RWPE1 (cell line): ENCODE data around the gene NKX6-1.
A peak's percentile ranks its signal among the peaks of the same experiment; 100 is the strongest.

Source experiments
- CTCF ChIA-PET: fragments of 350-600 bp; sonication (Branson Sonifier 250); formaldehyde crosslinking; extraction: SDS; loops from one replicate; lab custom pipeline; 2021; lab: Yijun Ruan, JAX
- POLR2A ChIA-PET: fragments of 400-600 bp; formaldehyde crosslinking; extraction: SDS; loops from one replicate; lab custom pipeline; 2020; ENCODE audit warnings: antibody characterized with exemption; ENCODE audit not compliant: low non-redundant PET; lab: Yijun Ruan, JAX
- DNase-seq: peaks from one replicate; pipeline ENCODE4 v3.0.0; 2012; ENCODE audit warnings: low spot score
- H3K27ac ChIP-seq: fragments of 450-650 bp; 2 replicates; pipeline ENCODE4 v1.5.1; 2017
- CTCF ChIP-seq: fragments of 450-650 bp; conservative IDR thresholded peaks from 2 replicates; pipeline ENCODE4 v1.5.1; 2017; ENCODE audit warnings: low read depth, mild to moderate bottlenecking

The NKX6-1 gene

GRCh38 chr4:84530454-84530853, 31.4 kb upstream of the NKX6-1 start:
- ChIA-PET POLR2A (no interaction called here), CTCF (interaction anchor here (0.8 kb wide), 1 partner anchor 19 kb away, joined by 3 read pairs; no protein-coding TSS in a partner anchor)
- TF ChIP-seq CTCF, result no peak
- DNase-seq, result no peak
- H3K27ac ChIP-seq, result no peak overlapping the region

GRCh38 chr4:84529169-84529751, 30.2 kb upstream of the NKX6-1 start:
- ChIA-PET CTCF (interaction anchor here (0.6 to 1.5 kb wide), 10 partner anchors 14 to 1492 kb away, joined by 3 to 8 read pairs (median 4); no protein-coding TSS in a partner anchor), POLR2A (no interaction called here)
- peak; percentile 34 for DNase-seq
- no peak overlapping the region for H3K27ac ChIP-seq
- peak; percentile 78 for TF ChIP-seq CTCF

- POLR2A ChIA-PET, result no interaction called here
- CTCF ChIA-PET, result no interaction called here
- TF ChIP-seq CTCF, result no peak
- no peak overlapping the region for H3K27ac ChIP-seq
- DNase-seq, result no peak
Observed at GRCh38 chr4:84527391-84527790, 28.3 kb upstream of the NKX6-1 start.

GRCh38 chr4:84515075-84515474, 16.0 kb upstream of the NKX6-1 start:
- TF ChIP-seq CTCF, result no peak
- CTCF ChIA-PET, result interaction anchor here (1.7 kb wide), 1 partner anchor 14 kb away, joined by 8 read pairs; no protein-coding TSS in a partner anchor

GRCh38 chr4:84512277-84512676, 13.2 kb upstream of the NKX6-1 start:
- DNase-seq, result no peak
- H3K27ac ChIP-seq, result no peak overlapping the region
- ChIA-PET CTCF (interaction anchor here (0.5 to 0.8 kb wide), 2 partner anchors 251 to 357 kb away, joined by 3 to 4 read pairs; no protein-coding TSS in a partner anchor), POLR2A (no interaction called here)
- no peak for TF ChIP-seq CTCF

More at GRCh38 chr4:84515075-84515474, 16.0 kb upstream of the NKX6-1 start:
- POLR2A ChIA-PET, result no interaction called here
- H3K27ac ChIP-seq, result no peak overlapping the region
- DNase-seq, result no peak

- ChIA-PET POLR2A (no interaction called here), CTCF (interaction anchor here (0.8 to 0.9 kb wide), 3 partner anchors 18 to 867 kb away, joined by 3 to 7 read pairs (median 3); no protein-coding TSS in a partner anchor)
- no peak for TF ChIP-seq CTCF
- H3K27ac ChIP-seq, result no peak overlapping the region
- DNase-seq, result no peak
Observed at GRCh38 chr4:84511703-84512102, 12.6 kb upstream of the NKX6-1 start.
